A549 (cell line): ENCODE results near the gene FOXO1.

ENCODE experiments used
- CEBPB ChIP-seq, 2 experiments: fragments of >200 bp in 1 of 2; sonication (Bioruptor Twin) in 1 of 2; formaldehyde crosslinking in 1 of 2; IDR thresholded peaks; 2 replicates each; pipeline ENCODE4 v1.6.1; 2012 to 2016
- CHD2 ChIP-seq: fragments of 150-350 bp; IDR thresholded peaks from 2 replicates; pipeline ENCODE4 v1.6.1; 2014; ENCODE audit warnings: low read length; ENCODE audit not compliant: partially characterized antibody
- CTCF ChIP-seq: fragments of >200 bp; sonication (Bioruptor Twin); formaldehyde crosslinking; IDR thresholded peaks from 3 replicates; pipeline ENCODE4 v1.5.1; 2016
- EP300 ChIP-seq, 2 experiments: fragments of >200 bp; sonication (Bioruptor Twin); formaldehyde crosslinking; IDR thresholded peaks; 2 replicates in 1 of 2; 3 replicates in 1 of 2; pipeline ENCODE4 v1.6.1; 2016 to 2017
- HMGXB4 ChIP-seq: fragments of 250-450 bp; sonication (Bioruptor Pico); IDR thresholded peaks from 2 replicates; pipeline ENCODE4 v1.5.0; 2021; ENCODE audit warnings: mild to moderate bottlenecking, moderate library complexity, borderline replicate concordance
- NFE2L2 ChIP-seq: fragments of 150-350 bp; conservative IDR thresholded peaks from 2 replicates; pipeline ENCODE4 v1.6.1; 2014; ENCODE audit warnings: low read length
- PBX3 ChIP-seq: IDR thresholded peaks from 2 replicates; pipeline ENCODE4 v1.6.1; 2012
- POLR2A ChIP-seq: IDR thresholded peaks from 2 replicates; pipeline ENCODE4 v1.6.1; 2012; ENCODE audit warnings: mild to moderate bottlenecking, low read length
- RARB ChIP-seq: fragments of 250-450 bp; sonication (Bioruptor Pico); IDR thresholded peaks from 2 replicates; pipeline ENCODE4 v1.8.0; 2021; ENCODE audit warnings: mild to moderate bottlenecking, moderate library complexity
- RCOR1 ChIP-seq: fragments of 150-350 bp; IDR thresholded peaks from 2 replicates; pipeline ENCODE4 v1.6.1; 2014; ENCODE audit warnings: antibody characterized with exemption, low read length, low read depth
- REST ChIP-seq: fragments of 200-600 bp; sonication (generic); IDR thresholded peaks from 2 replicates; pipeline ENCODE4 v1.6.1; 2016; ENCODE audit warnings: antibody characterized with exemption, mild to moderate bottlenecking, moderate library complexity
- RFX5 ChIP-seq: fragments of 450-650 bp; IDR thresholded peaks from 2 replicates; pipeline ENCODE4 v1.7.1; 2014; ENCODE audit warnings: antibody characterized with exemption, mild to moderate bottlenecking, moderate library complexity
- ZC3H11A ChIP-seq: fragments of 450-650 bp; IDR thresholded peaks from 2 replicates; pipeline ENCODE4 v1.6.1; 2014; ENCODE audit warnings: antibody characterized with exemption, mild to moderate bottlenecking
- ZSCAN20 ChIP-seq: fragments of 250-450 bp; sonication (Bioruptor Pico); IDR thresholded peaks from 2 replicates; pipeline ENCODE4 v1.8.0; 2022; ENCODE audit warnings: mild to moderate bottlenecking, moderate library complexity

- TF ChIP-seq PBX3 (no peak), ZSCAN20 (CRISPR knock-in tag) (no peak), RARB (CRISPR knock-in tag) (no peak), CTCF (no peak), POLR2A (no peak), CHD2 (no peak), NFE2L2 (no peak), ZC3H11A (no peak), EP300 (IDR thresholded peaks at IDR 0.05) (no peak), CEBPB (IDR thresholded peaks at IDR 0.05) (no peak), RFX5 (no peak), REST (no peak), RCOR1 (no peak), HMGXB4 (CRISPR knock-in tag) (no peak)
These were observed 80.5 kb downstream of the FOXO1 start for GRCh38 chr13:40585911-40586471.
